ENCODE measurements around the gene ZBTB16.

Gene ZBTB16

DNA sequence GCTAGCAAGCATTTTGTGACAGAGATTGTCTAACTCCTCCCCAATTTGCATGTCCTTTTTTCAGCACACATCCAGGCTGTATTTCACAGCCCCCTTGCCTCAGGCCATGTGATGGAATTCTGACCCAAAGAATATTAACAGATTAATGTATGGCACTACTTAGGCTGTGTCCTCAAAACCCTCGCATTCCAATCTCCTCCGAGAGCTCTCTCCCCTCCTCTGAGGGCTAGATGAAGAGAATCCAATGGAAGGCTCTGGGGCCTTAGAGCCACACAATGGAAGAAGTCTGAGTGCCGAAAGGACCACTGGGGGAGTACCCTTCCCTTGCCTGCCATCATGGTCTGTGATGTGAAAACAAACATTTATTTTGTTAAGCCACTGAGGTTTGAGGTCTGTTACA is 223.0 kb downstream of the ZBTB16 start:
- no peak for DNase-seq (ENCODE audit: low read depth)

GRCh38 chr11:114283422-114283821 is 223.9 kb downstream of the ZBTB16 start:
- DNase-seq (ENCODE audit: low read depth): no peak

DNA sequence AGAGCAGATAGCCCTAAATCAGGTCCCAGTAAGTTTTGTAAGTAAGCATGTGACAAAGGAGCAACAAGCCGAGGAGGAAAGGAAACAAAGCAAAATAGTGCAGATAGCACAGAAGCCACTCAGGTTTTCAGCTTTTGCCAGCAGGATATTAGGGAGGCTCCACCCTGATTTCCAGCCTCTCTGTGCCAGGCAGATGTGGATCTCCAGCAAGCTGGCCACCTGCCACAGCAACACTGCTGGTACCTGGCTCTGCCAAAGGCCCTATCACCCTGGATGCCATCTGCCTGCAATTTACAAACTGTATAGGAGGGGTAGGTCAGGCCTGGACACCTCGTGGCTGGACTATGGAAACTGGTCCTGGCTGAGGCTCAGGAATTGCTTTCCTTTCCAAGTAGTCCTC is 224.5 kb downstream of the ZBTB16 start:
- no peak for DNase-seq (ENCODE audit: low read depth)

GRCh38 chr11:114284914-114285313 is 225.4 kb downstream of the ZBTB16 start:
- DNase-seq (ENCODE audit: low read depth): no peak

DNA sequence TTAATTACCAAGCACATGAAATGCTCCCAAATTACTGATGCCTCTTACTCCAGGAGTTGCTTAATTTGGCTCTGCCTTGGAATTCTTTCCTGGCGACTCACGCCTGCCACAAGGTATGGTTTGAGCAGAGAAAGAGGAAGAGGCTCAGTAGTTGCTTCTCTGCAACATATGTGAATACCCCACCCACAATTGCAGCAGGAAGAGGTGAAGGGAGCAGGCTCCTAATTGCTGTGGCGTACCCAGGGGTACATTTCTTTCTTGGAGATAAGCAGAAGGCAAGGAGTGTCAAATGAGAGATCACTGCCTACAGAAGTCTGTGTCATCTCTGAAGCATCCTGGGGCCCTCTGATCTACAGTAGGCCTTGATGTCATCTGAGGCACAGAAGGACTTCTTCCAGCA is 226.1 kb downstream of the ZBTB16 start:
- no peak for DNase-seq (ENCODE audit: low read depth)

DNA sequence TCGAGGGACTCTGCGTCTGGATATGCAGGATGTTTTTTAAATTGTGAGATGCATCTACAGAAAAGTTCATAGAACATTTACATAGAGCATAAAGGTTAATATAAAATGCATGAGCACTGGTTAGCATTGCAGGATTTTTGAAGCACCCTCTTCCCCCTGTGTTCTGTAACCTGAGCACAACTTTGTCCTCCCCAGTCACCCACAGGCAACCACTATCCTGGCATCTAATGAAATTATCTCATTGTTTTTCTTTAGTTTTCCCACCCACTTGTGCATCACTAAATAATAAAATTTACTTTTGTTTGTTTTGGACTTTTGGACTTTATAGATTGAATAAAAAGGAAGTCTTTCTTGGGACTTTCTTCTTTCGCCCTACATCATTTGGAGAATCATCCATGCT is 226.7 kb downstream of the ZBTB16 start:
- no peak for DNase-seq (ENCODE audit: low read depth)

GRCh38 chr11:114287154-114287553 is 227.6 kb downstream of the ZBTB16 start:
- DNase-seq (ENCODE audit: low read depth): no peak

DNA sequence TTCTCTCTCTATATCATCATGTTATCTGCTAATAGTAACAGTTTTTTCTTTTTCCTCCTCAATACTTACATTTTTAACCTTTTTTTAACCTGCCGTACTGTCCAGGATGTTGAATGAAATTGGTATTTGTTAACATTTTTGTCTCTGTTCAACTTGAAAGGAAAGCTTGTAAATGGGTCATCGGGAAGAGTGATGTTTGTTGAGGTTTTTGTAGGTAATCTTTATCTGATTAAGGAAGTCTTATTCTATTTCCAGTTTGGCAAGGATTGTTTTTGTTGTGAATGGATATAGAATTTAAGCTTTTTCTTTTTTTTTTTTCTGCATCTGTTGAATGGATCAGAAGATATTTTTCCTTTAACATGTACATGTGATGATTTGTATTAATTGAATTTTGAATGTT is 228.6 kb downstream of the ZBTB16 start:
- DNase-seq (ENCODE audit: low read depth): no peak

DNA sequence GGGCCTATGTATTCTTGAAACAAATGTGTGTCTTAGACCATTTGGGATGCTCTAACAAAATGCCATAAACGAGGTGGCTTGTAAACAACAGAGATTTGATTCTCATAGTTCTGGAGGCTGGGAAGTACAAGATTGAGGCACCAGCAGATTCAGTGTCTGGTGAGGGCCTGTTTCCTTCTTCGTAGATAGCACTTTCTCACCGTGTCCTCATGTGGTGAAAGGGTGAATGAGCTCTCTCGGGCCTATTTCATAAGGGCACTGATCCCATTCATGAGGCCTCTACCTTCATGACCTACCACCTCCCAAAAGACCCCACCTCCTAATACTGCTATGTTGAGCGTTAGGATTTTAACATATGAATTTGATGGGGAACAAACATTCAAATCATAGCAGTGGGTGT is 230.3 kb downstream of the ZBTB16 start:
- no peak for DNase-seq (ENCODE audit: low read depth)

DNA sequence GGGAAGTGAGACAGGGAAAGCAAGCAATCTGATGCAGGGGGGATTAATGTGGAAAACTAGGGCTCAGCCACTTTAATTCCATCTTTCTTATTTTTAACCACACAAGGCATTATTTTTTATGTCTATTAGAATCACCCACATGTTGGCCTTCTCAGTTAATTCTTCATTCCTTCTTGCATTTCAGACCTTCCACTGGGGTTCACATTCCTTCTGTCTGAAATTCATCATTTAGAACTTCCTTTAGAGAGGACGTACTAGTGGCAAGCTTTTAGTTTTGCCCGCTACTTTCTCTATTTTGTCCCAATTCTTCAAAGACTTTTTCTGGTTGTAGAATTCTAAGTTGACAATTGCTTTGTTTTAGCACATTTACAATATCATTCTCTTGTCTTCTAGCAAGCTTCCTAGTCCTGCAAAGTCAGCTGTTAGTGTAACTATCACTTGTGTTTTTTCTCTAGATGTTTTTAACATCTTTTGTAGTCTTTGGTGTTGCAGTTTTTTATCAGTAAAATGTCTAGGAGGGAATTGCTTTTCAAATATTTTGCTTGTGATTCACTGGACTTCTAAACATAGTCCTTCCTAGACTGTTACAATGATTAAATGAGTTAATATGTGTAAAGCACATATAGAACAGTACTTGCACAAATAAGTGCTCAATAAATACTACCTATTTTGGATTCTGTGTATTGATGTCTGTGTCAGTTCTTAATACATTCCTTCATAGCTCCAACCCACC is 231.2 kb downstream of the ZBTB16 start:
- DNase-seq (ENCODE audit: low read depth): no peak

DNA sequence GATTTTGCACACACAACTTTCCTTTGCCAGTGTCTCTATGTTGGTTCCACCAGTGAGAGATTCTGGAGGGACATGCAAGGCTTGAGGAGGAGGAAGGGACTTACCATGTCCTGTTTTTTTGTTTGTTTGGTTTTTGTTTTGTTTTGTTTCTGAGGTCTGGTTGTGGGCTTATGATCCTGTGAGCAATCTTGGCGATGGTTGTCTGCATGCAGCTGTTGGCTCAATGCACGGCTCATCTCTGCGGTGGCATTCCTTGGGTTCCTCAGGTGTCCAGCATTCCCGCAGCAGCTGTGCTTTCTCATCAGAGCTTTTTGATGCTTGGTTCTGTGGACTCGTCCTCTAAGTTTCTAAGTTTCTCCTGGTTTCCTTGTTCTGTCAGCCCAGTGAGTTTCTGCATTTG is 231.9 kb downstream of the ZBTB16 start:
- no peak for DNase-seq (ENCODE audit: low read depth)

- no peak for DNase-seq (ENCODE audit: low read depth)
Measured at GRCh38 chr11:114291842-114292680, 232.6 kb downstream of the ZBTB16 start.

DNA sequence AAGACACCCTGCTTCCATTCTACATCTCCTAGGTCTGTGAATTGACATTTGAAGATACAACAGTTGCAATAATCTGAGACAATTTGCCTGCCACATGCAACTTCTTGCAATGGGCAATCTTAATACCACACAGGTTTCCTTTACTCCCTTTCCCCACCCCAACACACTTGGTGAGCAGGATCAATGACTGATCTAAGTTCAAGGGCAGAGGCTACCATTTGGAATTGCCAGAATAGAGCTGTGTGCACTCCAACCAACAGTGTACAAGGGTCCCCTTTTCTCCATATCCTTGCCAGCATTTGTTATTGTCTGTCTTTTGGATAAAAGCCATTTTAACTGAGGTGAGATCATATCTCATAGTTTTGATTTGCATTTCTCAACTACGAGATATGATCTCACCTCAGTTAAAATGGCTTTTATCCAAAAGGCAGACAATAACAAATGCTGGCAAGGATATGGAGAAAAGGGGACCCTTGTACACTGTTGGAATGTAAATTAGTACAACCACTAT is 233.7 kb downstream of the ZBTB16 start:
- no peak for DNase-seq (ENCODE audit: low read depth)

DNA sequence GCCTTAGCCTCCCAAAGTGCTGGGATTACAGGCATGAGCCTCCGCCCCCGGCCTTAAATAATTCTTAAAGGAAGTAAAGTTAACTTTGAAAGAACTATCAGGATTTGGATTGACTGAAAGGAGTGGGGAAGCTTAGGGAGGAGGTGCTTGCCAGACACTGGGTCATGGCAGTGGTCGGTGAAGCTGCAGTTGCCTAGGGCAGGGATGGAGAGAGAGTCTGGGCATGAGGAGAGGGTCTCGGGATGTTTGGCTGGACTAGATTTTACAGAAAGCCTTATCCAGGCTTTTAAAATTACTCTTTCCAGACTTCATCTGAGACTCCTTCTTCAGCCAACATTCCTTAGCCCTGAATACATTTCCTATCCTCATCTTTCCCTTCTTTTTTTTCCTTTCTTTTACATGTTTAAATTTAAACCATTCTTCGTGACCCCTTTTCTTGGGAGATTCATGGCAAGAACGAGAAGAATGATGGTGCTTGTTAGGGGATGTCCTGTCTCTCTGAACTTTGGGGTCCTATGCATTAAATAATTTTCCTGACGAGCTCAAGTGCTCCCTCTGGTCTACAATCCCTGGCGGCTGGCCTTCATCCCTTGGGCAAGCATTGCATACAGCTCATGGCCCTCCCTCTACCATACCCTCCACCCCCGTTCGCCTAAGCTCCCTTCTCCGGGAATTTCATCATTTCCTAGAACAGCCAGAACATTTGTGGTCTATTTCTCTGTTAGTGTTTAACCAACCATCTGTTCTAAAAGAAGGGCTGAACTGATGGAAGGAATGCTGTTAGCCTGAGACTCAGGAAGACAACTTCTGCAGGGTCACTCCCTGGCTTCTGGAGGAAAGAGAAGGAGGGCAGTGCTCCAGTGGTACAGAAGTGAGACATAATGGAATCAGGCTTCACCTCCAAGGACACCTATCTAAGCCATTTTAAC is 236.4 kb downstream of the ZBTB16 start, which contains the start of gene NNMT:
NNMT (plus strand) TSS at position 724 of the 929 bp plus-strand sequence; CDS start at position 882, 158 bp downstream.
- DNase-seq (ENCODE audit: low read depth): no peak

DNA sequence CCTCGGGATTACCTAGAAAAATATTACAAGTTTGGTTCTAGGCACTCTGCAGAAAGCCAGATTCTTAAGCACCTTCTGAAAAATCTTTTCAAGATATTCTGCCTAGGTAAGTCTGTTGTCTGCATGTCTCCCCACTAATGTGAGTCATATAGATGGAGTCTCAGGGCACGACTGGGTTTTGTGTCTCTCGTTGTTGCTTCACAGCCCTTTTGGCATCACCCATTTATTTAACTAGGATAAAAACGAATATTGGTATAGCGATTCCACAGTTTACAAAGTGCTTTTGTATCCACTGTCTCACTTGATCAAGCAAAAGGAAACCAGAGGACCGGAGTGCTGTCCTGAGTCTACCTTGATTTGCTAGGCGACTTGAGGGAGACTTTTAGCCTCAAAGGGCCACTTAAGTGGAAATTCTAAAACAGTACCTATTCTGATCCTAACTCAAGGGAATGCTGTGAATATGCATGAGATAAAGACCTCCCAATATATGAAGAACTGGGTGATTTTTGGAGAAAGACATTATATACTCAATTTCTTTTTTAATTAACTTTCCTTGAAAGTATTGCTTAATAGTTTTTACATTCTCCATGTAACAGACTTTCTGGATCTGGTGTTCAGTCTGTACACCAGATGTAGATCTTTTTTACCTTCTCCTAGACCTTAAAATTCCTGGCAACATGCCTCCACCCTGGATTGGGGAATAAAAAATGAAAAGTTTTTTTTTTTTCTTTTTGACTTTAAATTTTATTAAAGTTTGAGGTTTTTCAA is 237.3 kb downstream of the ZBTB16 start:
- DNase-seq (ENCODE audit: low read depth): no peak

DNA sequence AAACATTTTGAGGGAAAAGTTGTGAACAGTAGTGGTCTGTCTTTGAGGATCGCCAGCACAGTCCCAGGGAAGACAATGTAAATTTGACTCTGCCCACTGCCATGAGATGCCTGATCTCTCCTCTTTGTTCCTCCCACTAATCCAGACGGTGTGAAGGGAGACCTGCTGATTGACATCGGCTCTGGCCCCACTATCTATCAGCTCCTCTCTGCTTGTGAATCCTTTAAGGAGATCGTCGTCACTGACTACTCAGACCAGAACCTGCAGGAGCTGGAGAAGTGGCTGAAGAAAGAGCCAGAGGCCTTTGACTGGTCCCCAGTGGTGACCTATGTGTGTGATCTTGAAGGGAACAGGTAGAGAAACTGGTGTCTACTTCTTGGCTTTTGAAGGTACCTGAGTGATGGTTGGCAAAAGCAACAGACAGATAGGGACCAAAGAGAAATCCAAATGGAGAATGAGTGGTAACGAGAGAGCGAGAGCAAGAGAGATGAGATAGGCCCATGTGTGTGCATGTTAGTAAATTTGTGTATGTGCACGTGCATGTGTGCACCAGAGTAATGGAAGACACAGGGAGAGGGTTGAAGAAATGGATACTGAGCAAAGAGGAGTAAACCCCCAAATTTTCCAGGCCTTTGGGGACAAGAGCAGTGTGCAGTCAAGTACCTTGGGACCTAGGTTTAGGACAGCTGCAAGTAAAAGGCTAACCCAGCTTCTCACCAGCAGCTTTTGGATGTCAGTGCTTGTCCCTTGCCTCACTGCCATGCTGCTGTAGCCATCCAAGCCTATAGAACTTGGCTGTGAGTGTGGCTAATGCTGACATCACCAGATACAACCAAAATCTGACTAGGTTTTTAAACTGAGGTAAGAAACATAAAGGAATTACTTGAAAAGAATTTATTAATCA is 238.5 kb downstream of the ZBTB16 start:
- DNase-seq (ENCODE audit: low read depth): no peak

DNA sequence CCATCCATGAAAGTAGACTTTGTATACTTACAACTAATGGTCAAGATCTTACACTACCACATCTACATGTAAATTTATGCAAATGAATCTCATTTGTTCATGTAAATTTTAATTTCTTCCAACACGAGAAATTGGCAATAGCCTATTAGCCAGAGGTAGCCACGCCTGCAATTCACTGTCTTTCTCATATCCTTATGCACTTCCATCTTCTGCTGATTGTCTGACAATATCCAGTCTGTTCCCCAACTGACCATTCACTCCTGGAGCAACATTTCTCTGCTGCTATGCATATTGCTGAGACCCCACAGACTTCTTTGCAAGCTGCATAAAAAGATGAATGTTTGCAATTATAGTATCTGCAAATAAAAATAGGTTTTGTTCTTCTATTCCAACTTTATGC is 239.2 kb downstream of the ZBTB16 start:
- DNase-seq (ENCODE audit: low read depth): no peak
